WI38 (cell line): ENCODE data around the gene MIPEP.
A peak's percentile ranks its signal among the peaks of the same experiment; 100 is the strongest.
"Not testable (repeated sequence)": the region's sequence is repeated elsewhere in the genome, so short reads cannot be mapped to it uniquely, and the experiment has no call there.

Experiments used
- H3K4me3 ChIP-seq: 2 replicates; pipeline ENCODE4 v1.5.1; 2011; ENCODE audit warnings: low read depth, mild to moderate bottlenecking, control low read depth, low read length
- TF ChIP-seq, protein P1 (sequence below): IDR thresholded peaks from 2 replicates; pipeline ENCODE4 v1.5.1; 2012; ENCODE audit warnings: low read depth, mild to moderate bottlenecking, control low read depth, low read length

Gene MIPEP

DNA sequence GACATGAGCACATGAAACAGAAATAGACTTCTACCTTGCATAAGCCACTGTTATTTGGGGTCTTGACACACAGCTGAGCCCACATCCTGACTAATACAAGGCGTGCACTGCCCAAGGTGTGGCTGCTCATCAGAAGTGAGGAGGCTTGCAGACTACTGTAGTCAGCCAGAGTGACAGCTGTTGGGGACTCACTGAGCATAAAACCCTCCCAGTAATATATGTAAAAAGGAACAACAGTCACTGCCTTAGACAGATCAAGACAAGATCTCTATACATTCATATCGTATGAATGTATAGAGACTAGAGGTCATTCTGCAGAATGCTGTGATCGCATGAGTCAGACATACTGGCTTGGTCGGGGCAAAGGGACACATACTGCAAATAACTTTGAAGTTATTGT lies 12.2 kb upstream of the MIPEP start:
- TF ChIP-seq, protein P1, sequence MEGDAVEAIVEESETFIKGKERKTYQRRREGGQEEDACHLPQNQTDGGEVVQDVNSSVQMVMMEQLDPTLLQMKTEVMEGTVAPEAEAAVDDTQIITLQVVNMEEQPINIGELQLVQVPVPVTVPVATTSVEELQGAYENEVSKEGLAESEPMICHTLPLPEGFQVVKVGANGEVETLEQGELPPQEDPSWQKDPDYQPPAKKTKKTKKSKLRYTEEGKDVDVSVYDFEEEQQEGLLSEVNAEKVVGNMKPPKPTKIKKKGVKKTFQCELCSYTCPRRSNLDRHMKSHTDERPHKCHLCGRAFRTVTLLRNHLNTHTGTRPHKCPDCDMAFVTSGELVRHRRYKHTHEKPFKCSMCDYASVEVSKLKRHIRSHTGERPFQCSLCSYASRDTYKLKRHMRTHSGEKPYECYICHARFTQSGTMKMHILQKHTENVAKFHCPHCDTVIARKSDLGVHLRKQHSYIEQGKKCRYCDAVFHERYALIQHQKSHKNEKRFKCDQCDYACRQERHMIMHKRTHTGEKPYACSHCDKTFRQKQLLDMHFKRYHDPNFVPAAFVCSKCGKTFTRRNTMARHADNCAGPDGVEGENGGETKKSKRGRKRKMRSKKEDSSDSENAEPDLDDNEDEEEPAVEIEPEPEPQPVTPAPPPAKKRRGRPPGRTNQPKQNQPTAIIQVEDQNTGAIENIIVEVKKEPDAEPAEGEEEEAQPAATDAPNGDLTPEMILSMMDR = no peak
- H3K4me3 ChIP-seq = no peak overlapping the region

- TF ChIP-seq, protein P1 = peak; percentile 55; the same call in 1 of the 2 replicates
- no peak overlapping the region for H3K4me3 ChIP-seq
These were observed 10.4 kb upstream of the MIPEP start for GRCh38 chr13:23899555-23899954.

DNA sequence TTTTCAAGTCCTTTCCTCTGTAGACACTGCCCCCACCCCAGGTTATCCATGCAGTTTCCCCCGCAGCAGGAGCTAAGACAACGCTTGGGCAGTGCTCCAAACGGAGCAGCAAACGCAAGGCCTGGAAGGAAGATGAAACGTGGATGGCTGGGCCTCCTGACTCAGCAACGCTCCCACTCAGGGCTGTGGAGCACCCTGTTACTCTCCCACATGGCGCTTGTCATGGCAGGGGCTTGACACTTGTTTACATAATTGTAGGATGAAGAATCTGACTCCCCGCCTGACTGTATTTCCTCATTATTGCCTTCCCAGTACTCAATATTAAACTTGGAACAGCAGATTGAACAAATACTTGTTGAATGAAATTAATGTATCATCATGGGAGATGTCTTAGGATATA lies 8.9 kb upstream of the MIPEP start:
- H3K4me3 ChIP-seq = no peak overlapping the region
- TF ChIP-seq, protein P1 = no peak

DNA sequence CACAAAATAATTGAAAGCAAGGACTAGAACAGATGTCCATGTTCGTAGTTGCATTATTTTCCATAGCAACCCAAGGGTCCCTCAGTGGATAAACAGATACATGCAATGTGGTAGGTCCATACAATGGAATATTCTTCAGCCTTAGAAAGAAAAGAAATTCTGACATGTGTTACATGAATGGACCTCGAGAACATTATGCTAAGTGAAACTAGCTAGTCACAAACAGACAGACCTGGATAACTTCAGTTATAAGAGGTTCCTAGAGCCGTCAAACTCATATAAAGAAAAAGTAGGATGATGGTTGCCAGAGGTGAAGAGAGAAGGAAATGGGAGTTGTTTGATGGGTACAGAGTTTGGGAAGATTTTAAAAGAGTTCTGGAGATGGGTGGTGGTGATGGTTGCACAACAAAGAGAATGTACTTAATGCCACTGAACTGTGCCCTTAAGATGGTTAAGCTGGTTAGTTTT lies 8.3 kb upstream of the MIPEP start, which contains the start of gene C1QTNF9B:
Gene C1QTNF9B, minus strand, starts transcription at position 51 of the 468 bp plus-strand sequence.
- H3K4me3 ChIP-seq = not testable (repeated sequence)

DNA sequence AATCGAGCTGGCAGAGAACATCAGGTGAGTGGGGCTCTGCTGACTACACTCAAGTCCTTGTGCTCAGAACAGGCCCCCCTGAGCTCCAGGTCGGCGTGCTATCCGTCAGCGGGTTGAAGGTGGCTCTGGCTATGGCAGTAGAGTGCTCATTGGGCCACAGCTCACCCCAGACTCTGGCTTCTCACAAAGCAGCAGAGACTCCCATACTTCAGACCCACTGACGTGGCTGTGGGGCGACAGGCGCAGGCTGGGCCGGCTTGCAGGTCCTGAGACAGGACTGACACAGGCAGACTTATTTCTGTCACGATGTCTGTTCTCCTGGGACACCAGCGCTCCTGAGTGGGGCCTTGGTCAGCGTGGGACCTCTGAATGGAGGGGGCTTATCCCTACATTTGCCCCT lies 5.5 kb upstream of the MIPEP start:
- H3K4me3 ChIP-seq = not testable (repeated sequence)

GRCh38 chr13:23893791-23894190 lies 4.6 kb upstream of the MIPEP start:
- not testable (repeated sequence) for H3K4me3 ChIP-seq

DNA sequence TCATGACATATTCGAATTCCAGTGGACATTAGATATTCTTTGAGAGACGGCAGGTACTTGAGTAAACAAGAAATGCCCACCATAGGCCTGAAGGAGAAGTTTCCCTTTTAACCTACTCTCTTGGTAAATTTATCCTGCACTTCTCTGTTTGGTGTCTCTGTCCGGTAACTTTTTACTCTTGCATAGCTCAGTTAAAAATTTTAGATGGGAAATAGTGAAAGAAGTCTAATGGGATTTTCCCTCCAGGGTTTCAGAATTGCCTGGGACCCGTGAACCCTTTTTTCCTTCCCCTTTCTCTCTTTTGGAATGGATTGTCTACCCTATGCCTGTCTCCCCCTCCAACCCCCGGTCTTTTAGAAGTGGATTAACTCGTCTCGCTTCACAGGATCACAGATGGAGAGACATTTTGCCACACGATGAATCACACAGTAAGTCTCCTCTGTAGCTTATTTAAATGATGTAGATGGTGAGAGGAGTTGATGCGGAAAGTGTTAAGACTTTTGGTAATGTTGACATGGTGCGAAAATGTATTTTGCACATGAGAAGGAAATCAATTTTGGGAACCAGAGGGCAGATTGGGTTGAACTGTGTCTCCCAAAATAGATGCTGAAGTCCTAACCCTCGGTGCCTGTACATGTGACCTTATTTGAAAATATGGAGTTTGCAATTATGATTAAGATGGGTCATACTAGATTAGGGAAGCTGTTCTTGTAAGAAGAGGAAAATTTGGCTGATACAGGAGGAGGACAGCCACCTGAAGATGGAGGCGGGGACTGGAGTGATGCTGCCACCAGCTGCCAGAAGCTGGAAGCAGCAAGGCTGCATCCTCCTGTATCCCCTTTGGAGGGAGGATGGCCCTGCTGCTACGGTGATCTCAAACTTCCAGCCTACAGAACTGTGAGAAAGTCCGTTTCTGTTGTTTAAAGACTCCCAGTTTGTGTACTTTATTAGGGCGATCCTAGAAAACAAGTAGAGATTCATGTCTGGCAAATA lies 711 bp upstream of the MIPEP start:
- peak overlapping the region; percentile 89 for H3K4me3 ChIP-seq
- TF ChIP-seq, protein P1 = 0 out of 2 replicates have a peak, but pooled peaks have one; percentile 10

GRCh38 chr13:23884361-23884760 lies 4.8 kb downstream of the MIPEP start:
- not testable (repeated sequence) for H3K4me3 ChIP-seq

- TF ChIP-seq, protein P1 = no peak
- H3K4me3 ChIP-seq = no peak overlapping the region
These were observed 5.9 kb downstream of the MIPEP start for GRCh38 chr13:23883255-23883654.

DNA sequence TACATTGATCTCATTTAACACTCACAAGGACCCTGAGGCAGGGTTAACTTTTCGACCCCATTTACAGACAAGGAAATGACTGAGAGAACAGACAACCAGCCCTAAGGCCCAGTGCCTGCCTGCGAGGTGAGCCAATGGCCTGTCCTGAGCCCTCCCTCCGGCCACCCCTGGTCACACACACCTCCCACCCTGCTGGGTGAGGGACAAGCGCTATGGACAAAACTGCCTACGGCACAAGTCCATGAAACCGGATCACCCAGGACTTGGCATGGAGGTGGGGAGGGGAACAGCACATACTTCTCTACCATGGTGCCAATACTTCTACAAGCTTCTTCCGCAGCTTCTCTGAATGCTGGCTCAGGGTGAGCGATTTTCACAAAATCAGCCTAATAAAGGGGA lies 7.8 kb downstream of the MIPEP start:
- not testable (repeated sequence) for H3K4me3 ChIP-seq

DNA sequence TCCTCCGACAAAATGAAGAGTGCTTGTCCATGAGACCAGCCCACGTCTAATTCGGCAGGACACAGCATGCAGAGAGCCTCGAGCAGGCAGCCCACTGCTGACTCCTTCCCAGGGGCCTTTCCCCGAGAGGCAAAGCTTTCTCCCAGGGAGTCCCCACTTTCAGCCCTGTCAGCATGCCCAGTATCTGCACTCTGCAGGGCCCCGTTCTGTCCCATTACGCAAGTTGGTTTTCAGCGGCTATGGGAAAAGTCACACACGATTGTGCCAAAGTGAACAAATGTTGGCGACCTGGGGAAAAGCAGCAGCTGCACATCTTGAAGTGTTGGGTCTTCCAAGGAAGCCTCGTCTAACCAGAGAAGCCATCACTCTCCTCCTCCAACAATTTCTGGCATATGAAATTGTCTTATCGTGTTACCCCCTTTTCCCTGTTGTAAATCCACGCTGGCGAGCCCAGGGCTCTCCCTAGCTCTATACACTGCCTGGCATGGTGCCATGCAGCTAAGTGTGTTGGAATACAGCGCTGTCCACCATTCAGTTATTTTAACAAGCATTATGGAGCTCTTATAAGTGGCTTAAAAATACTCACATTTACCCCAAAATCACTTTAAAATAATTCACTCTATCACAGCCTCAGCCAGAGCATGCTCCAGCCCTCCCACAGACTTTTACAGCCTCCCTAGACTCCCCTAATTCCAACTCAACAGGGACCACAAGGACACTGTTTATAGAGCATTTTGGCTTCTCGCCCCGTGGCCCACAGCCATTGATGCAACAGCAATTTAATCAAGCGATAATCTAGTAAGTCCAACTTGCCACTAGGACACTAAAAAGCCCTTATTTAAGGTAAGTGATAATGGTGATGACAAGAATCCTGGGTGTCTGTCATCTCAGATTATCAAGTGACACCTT lies 8.5 kb downstream of the MIPEP start:
- not testable (repeated sequence) for H3K4me3 ChIP-seq
